GM11168 (cell line): ENCODE measurements around the gene PCDHGB5.

Experiments
- in situ Hi-C: fragments of 300-500 bp; cut with MboI; formaldehyde crosslinking; loops from one replicate; pipeline ENCODE4 v1.12.0; 2022; ENCODE audit warnings: low sequenced_read_pairs; ENCODE audit not compliant: unreplicated experiment

PCDHGB5 gene

DNA sequence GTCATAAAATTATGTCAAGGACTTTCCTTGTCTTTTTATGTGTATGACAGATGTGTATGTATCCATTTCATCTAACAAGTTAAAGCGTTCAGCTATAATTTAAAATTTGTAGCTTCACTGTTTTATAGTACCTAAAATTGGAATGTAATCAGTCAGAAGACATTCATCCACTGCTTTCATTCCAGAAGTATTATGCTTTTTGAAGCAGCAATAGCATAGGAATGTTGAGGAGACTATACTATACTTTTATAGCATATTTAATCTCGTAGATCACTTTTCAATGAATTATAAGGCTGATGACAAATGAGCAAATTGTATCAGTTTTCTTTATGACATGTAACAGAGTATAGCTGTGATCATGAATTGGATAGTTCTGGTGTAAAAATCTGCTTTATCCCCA lies 39.5 kb downstream of the PCDHGB5 start:
- in situ Hi-C loops = no loop called here

DNA sequence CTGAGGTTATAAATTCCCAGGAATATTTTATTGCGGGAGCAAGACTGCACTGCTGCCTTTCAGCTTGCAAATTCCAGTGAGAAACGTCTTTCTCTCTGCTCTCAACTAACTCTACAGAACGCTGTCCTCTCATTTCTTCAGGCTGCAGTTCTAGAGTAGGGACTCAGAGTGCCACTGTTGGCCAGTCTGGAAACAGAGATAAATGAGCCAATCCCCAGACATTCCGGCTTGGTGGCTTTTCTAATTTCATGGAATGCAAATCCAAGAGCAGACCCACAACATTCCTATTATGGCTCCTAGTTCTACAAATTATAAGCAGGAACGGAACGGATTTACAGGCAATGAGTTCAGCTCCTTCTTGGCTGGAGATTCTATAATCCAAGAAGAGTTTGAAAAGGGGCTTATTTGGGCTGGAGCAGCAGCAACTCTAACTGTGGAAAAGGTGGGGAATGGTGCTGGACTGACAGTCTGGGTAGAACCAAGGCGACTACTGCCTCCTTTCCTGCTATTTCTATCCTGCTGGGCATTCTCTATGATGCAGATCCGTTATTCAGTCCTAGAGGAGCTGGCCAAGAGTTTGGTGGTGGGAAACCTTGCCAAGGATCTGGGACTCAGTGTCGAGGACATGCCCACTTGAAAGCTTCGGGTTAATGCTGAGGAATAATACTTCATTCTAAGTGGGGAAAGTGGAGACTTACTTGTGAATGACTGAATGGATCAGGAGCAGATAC lies 41.8 kb downstream of the PCDHGB5 start:
- in situ Hi-C loops = no loop called here

DNA sequence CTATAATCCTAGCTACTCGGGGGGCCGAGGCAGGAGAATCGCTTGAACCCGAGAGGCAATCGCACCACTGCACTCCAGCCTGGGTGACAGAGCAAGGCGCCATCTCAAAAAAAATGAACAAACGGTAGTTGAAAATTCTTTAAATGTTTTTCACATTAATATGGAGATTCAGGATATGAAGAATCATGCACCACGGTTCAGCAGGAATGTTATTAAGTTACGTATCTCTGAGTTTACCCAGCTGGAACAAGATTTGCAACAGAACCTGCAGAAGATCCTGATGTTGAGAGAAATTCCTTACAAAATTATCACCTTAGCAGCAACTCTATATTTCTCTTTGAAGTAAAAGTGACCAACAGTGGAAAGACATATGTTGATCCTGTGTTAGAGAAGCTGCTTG lies 42.6 kb downstream of the PCDHGB5 start:
- in situ Hi-C loops = no loop called here

DNA sequence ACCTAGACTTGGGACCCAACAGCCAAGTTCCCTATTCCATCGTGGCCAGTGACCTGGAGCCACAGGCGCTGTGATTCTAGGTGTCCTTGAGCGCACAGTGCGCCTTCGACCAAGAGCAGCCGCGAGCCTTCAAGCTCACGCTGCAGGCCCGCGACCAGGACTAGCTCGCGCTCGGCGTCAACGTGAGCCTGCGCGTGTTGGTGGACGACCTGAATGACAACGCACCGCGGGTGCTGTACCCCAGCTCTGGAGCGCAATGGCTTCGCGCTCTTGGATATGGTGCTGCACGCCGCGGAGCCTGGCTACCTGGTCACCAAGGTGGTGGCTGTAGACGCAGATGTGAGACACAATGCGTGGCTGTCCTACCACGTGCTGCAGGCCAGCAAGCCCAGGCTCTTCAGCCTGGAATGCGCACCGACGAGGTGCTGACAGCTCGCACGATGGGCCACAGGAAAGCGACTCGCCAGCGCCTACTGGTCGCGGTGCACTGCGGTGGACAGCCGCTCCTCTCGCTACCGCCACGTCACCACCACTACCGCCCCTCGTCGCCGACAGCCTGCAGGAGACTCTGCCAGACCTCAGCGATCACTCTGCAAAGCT lies 43.9 kb downstream of the PCDHGB5 start:
- in situ Hi-C loops = no loop called here
